ENCODE data around the gene MAPK6.

GRCh38 chr15:52004806-52005205, 14.2 kb upstream of the MAPK6 start:
- TF ChIP-seq, protein P1, sequence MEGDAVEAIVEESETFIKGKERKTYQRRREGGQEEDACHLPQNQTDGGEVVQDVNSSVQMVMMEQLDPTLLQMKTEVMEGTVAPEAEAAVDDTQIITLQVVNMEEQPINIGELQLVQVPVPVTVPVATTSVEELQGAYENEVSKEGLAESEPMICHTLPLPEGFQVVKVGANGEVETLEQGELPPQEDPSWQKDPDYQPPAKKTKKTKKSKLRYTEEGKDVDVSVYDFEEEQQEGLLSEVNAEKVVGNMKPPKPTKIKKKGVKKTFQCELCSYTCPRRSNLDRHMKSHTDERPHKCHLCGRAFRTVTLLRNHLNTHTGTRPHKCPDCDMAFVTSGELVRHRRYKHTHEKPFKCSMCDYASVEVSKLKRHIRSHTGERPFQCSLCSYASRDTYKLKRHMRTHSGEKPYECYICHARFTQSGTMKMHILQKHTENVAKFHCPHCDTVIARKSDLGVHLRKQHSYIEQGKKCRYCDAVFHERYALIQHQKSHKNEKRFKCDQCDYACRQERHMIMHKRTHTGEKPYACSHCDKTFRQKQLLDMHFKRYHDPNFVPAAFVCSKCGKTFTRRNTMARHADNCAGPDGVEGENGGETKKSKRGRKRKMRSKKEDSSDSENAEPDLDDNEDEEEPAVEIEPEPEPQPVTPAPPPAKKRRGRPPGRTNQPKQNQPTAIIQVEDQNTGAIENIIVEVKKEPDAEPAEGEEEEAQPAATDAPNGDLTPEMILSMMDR (IDR thresholded peaks at IDR 0.05) = no peak
- TF ChIP-seq EZH2phosphoT487 (IDR thresholded peaks at IDR 0.05) = no peak
